A549 (cell line): ENCODE measurements around the gene COL5A1.

Source experiments
- MYC ChIP-seq: IDR thresholded peaks from 2 replicates; pipeline ENCODE4 v1.6.1; 2012; ENCODE audit warnings: mild to moderate bottlenecking, inconsistent platforms, low read length, improper control_type of control experiment, borderline replicate concordance
- SMC3 ChIP-seq: fragments of >200 bp; sonication (Bioruptor Twin); formaldehyde crosslinking; IDR thresholded peaks from 3 replicates; pipeline ENCODE4 v1.6.1; 2018; ENCODE audit warnings: inconsistent platforms
- TF ChIP-seq, protein P1 (sequence below): fragments of >200 bp; sonication (Bioruptor Twin); formaldehyde crosslinking; IDR thresholded peaks from 3 replicates; pipeline ENCODE4 v1.5.1; 2016

DNA sequence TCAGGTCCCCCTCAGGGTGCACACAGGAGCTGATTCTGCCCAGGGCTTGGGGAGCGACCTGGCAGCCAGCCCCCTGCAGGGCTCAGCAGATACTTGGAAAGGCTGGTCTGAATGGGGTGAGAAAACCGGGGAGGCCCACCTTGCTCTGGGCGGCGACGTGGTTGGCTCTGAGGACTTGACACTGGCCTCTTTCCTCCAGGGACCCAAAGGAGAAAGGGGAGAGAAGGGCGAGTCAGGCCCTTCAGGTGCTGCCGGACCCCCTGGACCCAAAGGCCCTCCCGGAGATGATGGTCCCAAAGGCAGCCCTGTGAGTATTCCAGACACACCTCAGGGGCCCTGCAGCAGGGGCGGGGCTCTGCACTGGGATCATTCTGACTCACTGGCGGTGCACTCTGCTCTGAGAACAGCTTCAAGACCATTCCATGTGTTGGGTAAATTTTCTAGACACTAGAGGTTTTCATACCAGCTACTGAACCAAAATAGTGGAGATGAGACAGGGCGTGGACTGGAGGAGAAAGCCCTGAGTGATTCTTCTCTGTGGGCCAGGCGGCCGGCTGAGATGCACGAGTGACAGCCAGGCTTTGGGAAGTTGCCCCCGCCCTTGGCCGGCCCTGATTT lies 173.1 kb downstream of the COL5A1 start:
- TF ChIP-seq MYC (no peak), SMC3 (no peak)
- TF ChIP-seq, protein P1, sequence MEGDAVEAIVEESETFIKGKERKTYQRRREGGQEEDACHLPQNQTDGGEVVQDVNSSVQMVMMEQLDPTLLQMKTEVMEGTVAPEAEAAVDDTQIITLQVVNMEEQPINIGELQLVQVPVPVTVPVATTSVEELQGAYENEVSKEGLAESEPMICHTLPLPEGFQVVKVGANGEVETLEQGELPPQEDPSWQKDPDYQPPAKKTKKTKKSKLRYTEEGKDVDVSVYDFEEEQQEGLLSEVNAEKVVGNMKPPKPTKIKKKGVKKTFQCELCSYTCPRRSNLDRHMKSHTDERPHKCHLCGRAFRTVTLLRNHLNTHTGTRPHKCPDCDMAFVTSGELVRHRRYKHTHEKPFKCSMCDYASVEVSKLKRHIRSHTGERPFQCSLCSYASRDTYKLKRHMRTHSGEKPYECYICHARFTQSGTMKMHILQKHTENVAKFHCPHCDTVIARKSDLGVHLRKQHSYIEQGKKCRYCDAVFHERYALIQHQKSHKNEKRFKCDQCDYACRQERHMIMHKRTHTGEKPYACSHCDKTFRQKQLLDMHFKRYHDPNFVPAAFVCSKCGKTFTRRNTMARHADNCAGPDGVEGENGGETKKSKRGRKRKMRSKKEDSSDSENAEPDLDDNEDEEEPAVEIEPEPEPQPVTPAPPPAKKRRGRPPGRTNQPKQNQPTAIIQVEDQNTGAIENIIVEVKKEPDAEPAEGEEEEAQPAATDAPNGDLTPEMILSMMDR = no peak
